ENCODE data around the gene AKNA. TPM values are rescaled to one million over a fixed set of nuclear protein-coding genes. Genes with fewer than 3 reads are reported as not detected.
A peak's percentile ranks its signal among the peaks of the same experiment; 100 is the strongest.

Gene AKNA
- total RNA-seq, 1 donor from 2014 or later: 66.9 TPM

- DNase-seq: no peak
- no peak for TF ChIP-seq CTCF (IDR thresholded peaks at IDR 0.05)
- Histone ChIP-seq H3K4me3 (no peak overlapping the region), H3K9me3 (no peaks in the 10 kb centered on the region), H3K27me3 (ENCODE audit: low read depth) (no peaks in the 10 kb centered on the region), H3K27ac (no peak overlapping the region), H3K4me1 (no peaks in the 10 kb centered on the region), H3K36me3 (peaks cover 4% of the 10 kb centered on the region)
- intact Hi-C loops (cut with DNase I): no loop called here
- no peak for ATAC-seq
Measured at GRCh38 chr9:114310471-114311450, 77.0 kb downstream of the AKNA start.

GRCh38 chr9:114309096-114309495, 78.7 kb downstream of the AKNA start:
- peaks cover 8% of the 10 kb centered on the region for H3K27me3 ChIP-seq (ENCODE audit: low read depth)
- H3K36me3 ChIP-seq: peaks cover 4% of the 10 kb centered on the region
- no peak overlapping the region for H3K27ac ChIP-seq
- DNase-seq (no peak), ATAC-seq (no peak)
- H3K4me1 ChIP-seq: no peaks in the 10 kb centered on the region
- intact Hi-C loops (cut with DNase I): no loop called here
- H3K9me3 ChIP-seq: no peaks in the 10 kb centered on the region
- H3K4me3 ChIP-seq: no peak overlapping the region
- no peak for TF ChIP-seq CTCF (IDR thresholded peaks at IDR 0.05)

DNA sequence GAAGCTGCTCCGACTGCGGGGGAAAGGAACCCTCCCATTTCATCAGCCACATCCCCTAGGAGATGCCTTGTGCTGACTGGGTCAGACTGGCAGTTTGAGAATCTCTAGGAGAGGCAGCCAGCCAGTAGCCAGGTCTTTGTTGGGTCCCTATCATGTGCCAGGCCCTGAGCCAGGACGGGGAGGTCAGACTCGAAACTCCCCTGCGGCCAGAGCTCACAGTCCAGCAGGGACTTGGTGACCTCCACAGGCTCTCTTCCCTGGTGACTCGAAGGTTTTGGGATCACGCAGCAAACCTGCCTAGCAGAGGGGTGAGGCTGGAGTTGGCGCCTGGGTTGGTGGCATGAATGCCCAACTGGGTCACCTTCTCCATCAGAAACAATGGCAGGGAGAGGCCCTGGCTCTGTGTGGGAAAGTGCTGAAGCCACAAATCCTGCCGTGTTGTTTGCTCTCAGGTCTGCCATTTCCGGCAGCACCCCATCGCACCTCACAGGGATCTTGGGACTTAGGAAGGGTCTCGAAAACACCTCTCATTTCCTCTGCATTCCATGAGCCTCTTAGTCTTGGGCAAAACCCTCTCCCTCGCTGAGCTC, 79.3 kb downstream of the AKNA start:
- no peak for TF ChIP-seq CTCF (IDR thresholded peaks at IDR 0.05)
- no peaks in the 10 kb centered on the region for H3K4me1 ChIP-seq
- ATAC-seq (no peak), DNase-seq (no peak)
- peaks cover 4% of the 10 kb centered on the region for H3K36me3 ChIP-seq
- intact Hi-C loops (cut with DNase I): no loop called here
- peaks cover 8% of the 10 kb centered on the region for H3K27me3 ChIP-seq (ENCODE audit: low read depth)
- H3K9me3 ChIP-seq: no peaks in the 10 kb centered on the region
- no peak overlapping the region for H3K27ac ChIP-seq
- H3K4me3 ChIP-seq: no peak overlapping the region

- intact Hi-C loops (cut with DNase I): no loop called here
- Histone ChIP-seq H3K36me3 (peaks cover 4% of the 10 kb centered on the region), H3K27ac (no peak overlapping the region), H3K4me3 (no peak overlapping the region), H3K4me1 (no peaks in the 10 kb centered on the region), H3K9me3 (no peaks in the 10 kb centered on the region), H3K27me3 (ENCODE audit: low read depth) (peaks cover 8% of the 10 kb centered on the region)
- ATAC-seq (no peak), DNase-seq (no peak)
- no peak for TF ChIP-seq CTCF (IDR thresholded peaks at IDR 0.05)
Measured at GRCh38 chr9:114307899-114308267, 79.9 kb downstream of the AKNA start.

DNA sequence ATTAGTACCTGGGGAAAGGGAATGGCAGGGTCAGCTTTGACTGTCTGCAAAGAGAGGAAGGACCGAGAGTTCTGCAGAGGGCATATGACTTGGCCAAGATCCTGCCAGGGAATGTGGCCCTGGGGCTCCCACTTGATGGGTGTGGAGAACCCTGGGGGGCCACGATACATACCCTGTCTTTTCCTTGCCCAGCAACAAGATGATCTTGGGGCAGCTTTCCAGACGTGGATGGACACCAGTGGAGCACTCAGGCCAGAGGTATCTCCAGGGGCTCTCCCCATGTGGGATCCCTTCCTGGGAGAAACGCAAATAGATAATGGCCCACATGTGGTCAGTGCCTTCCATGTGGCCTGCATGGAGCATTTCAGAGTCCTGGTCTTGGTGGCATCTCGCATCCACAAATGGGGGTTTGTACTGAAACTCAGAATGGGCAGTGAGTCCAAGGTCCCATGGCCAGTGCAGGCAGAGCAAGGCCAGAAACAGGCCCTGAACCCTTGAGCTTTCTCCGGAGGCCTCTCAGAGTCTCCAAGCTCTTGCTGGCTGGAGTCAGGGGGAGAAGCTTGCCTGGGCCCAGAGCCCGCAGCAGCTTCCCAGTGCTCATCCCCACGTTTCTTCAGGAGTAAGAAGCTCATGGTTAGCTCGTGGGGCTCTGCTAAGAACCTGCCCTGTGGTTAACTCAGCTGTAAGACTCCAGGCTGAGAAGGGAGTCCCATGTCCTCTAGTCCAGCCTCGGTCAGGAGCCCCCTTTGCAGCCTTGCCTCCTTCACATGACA, 83.2 kb downstream of the AKNA start:
- no peak overlapping the region for H3K4me3 ChIP-seq
- DNase-seq: peak; percentile 15
- TF ChIP-seq CTCF (IDR thresholded peaks at IDR 0.05): no peak
- ATAC-seq: no peak
- no peaks in the 10 kb centered on the region for H3K4me1 ChIP-seq
- peaks cover 8% of the 10 kb centered on the region for H3K27me3 ChIP-seq (ENCODE audit: low read depth)
- intact Hi-C loops (cut with DNase I): no loop called here
- no peaks in the 10 kb centered on the region for H3K9me3 ChIP-seq
- no peak overlapping the region for H3K27ac ChIP-seq
- H3K36me3 ChIP-seq: peaks cover 4% of the 10 kb centered on the region
